ENCODE data around the gene ARHGAP26.
"Not testable (repeated sequence)": the region's sequence is repeated elsewhere in the genome, so short reads cannot be mapped to it uniquely, and the experiment has no call there.

The ARHGAP26 gene

GRCh38 chr5:143117821-143118220, 347.6 kb downstream of the ARHGAP26 start:
- DNase-seq (ENCODE audit: low read depth in 2 of 2), result no peak

- no peak for DNase-seq (ENCODE audit: low read depth in 2 of 2)
These were observed 348.0 kb downstream of the ARHGAP26 start for GRCh38 chr5:143118222-143118621.

- DNase-seq (ENCODE audit: low read depth in 2 of 2), result not testable (repeated sequence)
These were observed 348.6 kb downstream of the ARHGAP26 start for GRCh38 chr5:143118818-143119217.

- DNase-seq (ENCODE audit: low read depth in 2 of 2), result no peak
These were observed 349.2 kb downstream of the ARHGAP26 start for GRCh38 chr5:143119291-143119769.

GRCh38 chr5:143119881-143120341, 349.7 kb downstream of the ARHGAP26 start:
- no peak for DNase-seq (ENCODE audit: low read depth in 2 of 2)

GRCh38 chr5:143120460-143121134, 350.4 kb downstream of the ARHGAP26 start:
- DNase-seq (ENCODE audit: low read depth in 2 of 2), result no peak

GRCh38 chr5:143121135-143121475, 350.9 kb downstream of the ARHGAP26 start:
- no peak for DNase-seq (ENCODE audit: low read depth in 2 of 2)

GRCh38 chr5:143124593-143124992, 354.4 kb downstream of the ARHGAP26 start:
- DNase-seq (ENCODE audit: low read depth in 2 of 2), result no peak

- DNase-seq (ENCODE audit: low read depth in 2 of 2), result no peak
These were observed 356.2 kb downstream of the ARHGAP26 start for GRCh38 chr5:143126174-143127019.

- no peak for DNase-seq (ENCODE audit: low read depth in 2 of 2)
These were observed 358.4 kb downstream of the ARHGAP26 start for GRCh38 chr5:143128412-143129071.

- no peak for DNase-seq (ENCODE audit: low read depth in 2 of 2)
These were observed 359.0 kb downstream of the ARHGAP26 start for GRCh38 chr5:143129203-143129602.

GRCh38 chr5:143129910-143130612, 359.9 kb downstream of the ARHGAP26 start:
- DNase-seq (ENCODE audit: low read depth in 2 of 2), result no peak

- no peak for DNase-seq (ENCODE audit: low read depth in 2 of 2)
These were observed 360.6 kb downstream of the ARHGAP26 start for GRCh38 chr5:143130613-143131305.

- no peak for DNase-seq (ENCODE audit: low read depth in 2 of 2)
These were observed 361.8 kb downstream of the ARHGAP26 start for GRCh38 chr5:143131972-143132371.

GRCh38 chr5:143132739-143133138, 362.6 kb downstream of the ARHGAP26 start:
- DNase-seq (ENCODE audit: low read depth in 2 of 2), result no peak

- DNase-seq (ENCODE audit: low read depth in 2 of 2), result no peak
These were observed 363.5 kb downstream of the ARHGAP26 start for GRCh38 chr5:143133721-143134120.

- no peak for DNase-seq (ENCODE audit: low read depth in 2 of 2)
These were observed 364.1 kb downstream of the ARHGAP26 start for GRCh38 chr5:143134269-143134668.

GRCh38 chr5:143134900-143135299, 364.7 kb downstream of the ARHGAP26 start:
- DNase-seq (ENCODE audit: low read depth in 2 of 2), result no peak

GRCh38 chr5:143135832-143136551, 365.8 kb downstream of the ARHGAP26 start:
- no peak for DNase-seq (ENCODE audit: low read depth in 2 of 2)

- no peak for DNase-seq (ENCODE audit: low read depth in 2 of 2)
These were observed 368.7 kb downstream of the ARHGAP26 start for GRCh38 chr5:143138839-143139238.

Measured in fibroblast of skin of left biceps (primary cell).